GM19395 (cell line): ENCODE data around the gene FERMT1.
"Not testable (repeated sequence)": the region's sequence is repeated elsewhere in the genome, so short reads cannot be mapped to it uniquely, and the experiment has no call there.

Experiments used
- ATAC-seq: cut with Tn5 transposase; IDR thresholded peaks from one replicate; pipeline ENCODE4 v1.9.1; 2021; ENCODE audit warnings: mild to moderate bottlenecking, moderate library complexity; ENCODE audit not compliant: unreplicated experiment

FERMT1 gene

DNA sequence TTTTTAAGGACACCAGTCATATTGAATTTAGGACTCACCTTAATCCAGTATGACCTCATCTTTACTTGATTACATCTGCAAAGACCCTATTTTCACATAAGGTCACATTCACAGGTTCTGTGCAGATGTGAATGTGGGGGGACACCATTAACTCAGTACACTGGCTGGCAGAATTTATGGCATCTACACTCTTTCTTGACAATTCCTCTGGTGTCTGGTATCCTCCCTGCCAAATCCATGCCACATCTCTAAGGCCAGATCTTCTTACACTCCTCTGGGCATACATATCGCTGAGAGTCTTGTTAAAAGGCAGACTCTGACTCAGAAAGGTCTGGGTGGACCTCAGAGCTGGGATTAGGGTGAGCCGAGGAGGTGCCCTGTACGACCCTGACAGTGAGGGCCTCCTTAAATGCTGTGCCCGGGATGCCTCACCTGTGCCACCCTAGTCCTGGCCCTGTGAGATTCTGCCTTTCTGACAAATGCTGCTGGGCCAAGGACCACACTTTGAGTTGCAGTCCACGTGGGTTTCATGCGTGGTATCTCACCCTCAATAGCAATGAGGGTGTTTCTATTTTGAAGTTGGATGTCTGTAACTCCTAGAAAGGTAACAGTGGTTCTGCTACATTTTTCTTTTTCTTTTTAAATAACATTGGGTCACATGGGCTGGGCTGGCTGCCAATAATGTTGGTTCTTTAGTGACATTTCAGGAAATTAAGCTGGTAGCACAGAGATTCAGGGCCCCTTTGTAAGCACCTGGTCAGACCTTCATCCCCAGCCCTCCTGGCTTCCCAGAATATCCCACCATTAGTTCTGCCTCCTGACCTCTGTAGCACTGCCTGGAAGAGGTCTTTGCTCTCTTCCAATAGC lies 51.8 kb downstream of the FERMT1 start:
- no peak for ATAC-seq

DNA sequence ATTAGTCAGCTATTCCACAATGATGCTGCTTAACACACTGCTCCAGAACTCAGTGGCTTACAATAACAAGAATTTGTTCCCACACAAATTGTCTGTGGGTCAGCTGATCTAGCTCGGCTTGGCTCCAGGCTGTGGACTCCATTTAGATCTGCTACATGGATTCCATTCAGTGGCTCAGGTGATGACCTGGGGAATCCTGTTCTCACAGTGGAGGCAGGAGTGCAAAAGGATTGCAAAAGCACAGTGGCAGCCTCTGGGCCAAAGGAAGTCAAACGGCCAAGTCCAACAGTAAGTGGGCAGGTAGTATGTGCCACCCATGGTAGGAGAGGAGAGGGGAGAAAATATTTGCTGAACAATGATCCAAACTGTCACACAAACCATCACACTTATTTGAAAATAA lies 53.2 kb downstream of the FERMT1 start:
- no peak for ATAC-seq

GRCh38 chr20:6067763-6068318 lies 55.0 kb downstream of the FERMT1 start:
- ATAC-seq = no peak

GRCh38 chr20:6066582-6066981 lies 56.2 kb downstream of the FERMT1 start:
- ATAC-seq = no peak

GRCh38 chr20:6061544-6061943 lies 61.3 kb downstream of the FERMT1 start:
- no peak for ATAC-seq

GRCh38 chr20:6060213-6060612 lies 62.6 kb downstream of the FERMT1 start:
- ATAC-seq = no peak

GRCh38 chr20:6058684-6059295 lies 64.0 kb downstream of the FERMT1 start:
- no peak for ATAC-seq

GRCh38 chr20:6057691-6058090 lies 65.1 kb downstream of the FERMT1 start:
- ATAC-seq = no peak

DNA sequence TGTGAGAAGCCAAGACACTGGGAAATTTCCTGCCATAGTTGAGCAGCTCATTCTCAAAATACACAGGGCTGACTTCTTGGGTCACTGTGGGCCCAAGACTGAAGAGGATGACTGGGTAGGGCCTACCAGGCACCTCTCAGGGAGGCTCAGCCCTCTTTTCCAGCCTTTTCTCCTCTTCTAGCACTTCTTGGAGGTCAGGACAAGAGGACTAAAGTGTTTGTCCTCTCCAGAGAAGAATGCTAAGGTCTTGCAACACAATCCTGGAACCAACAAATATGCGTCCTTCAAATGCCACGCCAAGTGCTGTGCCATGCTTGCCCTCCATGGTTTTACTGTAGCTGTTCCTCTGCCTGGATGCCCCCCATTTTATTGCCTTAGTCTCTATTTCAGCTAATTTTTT lies 65.7 kb downstream of the FERMT1 start:
- no peak for ATAC-seq

- ATAC-seq = no peak
Observed at GRCh38 chr20:6055981-6056569, 66.8 kb downstream of the FERMT1 start.

DNA sequence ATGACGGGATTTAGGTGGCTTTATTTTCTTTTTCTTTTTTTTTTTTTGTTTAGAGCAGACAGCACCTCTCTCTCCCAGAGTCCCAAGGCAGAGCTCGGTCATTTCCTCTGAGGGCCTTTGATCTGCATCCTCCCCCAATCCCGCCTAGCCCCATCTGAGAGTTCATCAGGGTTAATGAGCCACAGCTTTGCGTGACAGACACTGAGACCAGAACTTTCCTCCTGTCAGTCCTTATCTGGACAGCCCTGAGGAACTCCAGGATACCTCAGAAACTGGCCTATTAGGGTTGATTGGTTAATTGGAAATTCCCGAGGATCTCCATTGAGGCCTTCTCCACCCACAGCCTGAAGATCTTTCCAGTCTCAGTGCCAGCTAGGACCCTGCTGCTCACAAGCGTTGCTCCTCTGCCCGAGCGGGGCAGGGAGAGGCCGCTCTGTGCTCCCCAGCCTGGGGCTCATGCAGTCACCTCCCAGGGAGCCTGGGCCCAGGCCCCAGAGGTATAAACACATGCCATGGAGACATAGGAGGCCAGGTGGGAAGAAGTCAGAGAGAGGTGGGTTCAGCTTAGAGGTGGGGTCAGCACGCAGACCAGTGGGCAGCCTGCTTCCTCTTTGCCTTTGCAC lies 67.6 kb downstream of the FERMT1 start:
- ATAC-seq = no peak

DNA sequence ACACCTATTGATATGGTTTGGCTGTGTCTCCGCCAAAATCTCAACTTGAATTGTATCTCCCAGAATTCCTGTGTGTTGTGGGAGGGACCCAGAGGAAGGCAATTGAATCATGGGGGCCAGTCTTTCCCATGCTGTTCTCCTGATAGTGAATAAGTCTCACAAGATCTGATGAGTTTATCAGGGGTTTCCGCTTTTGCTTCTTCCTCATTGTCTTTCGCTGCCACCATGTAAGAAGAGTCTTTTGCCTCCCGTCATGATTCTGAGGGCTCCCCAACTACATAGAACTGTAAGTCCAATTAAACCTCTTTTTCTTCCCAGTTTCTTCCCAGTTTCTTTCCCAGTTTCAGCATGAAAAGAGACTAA lies 68.2 kb downstream of the FERMT1 start:
- not testable (repeated sequence) for ATAC-seq

DNA sequence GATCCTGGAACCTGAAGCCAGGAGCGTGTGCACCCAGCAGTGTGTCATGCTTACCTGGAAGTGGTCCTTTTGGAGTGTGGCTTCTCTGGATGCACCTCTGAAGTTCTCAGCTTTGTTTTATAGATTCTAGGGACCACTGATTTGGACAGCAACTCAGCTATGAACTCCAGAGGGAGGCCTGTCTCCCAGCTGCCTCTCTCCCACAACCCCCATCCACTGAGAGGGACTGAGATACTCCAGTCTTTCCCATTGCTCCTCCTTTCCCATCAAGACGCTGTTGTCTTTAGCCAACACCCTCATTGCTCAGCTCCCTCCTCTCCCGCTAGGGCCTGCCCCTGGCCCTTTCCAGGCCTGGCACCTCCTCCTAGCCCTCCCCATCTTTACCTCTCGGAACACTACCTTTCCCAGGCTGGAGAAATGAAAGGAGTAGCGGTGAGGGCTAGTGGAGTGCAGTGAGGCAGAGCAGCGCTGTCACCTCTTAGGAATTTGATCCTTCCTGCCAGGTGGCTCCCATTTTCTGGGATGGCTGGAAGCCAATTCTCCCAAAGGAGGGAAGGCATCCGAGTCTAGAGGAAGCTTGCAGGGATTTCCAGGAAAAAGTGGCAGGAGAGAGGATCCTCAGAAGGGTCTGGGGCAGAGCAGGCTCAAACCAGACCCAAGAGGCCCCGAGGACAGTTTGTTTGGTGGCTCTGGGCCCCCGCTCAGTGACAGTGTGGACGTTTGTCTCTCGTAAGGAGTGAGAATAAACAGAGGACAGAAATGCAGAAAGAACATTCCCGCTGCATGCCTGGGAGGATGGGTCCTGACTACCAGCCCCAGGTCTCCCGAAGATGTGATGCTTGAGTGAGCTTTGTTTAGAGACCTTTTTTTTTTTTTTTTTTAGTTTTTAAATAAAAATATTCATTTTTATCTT lies 68.8 kb downstream of the FERMT1 start, which contains the start of gene LRRN4:
Gene LRRN4 (minus strand): TSS at position 285 of the 913 bp plus-strand sequence. CDS start 1,261 bp downstream, outside the sequence.
- no peak for ATAC-seq

- ATAC-seq = no peak
Observed at GRCh38 chr20:6053064-6053775, 69.6 kb downstream of the FERMT1 start.

GRCh38 chr20:6051505-6051904 lies 71.3 kb downstream of the FERMT1 start:
- ATAC-seq = no peak

- no peak for ATAC-seq
Observed at GRCh38 chr20:6048391-6048790, 74.4 kb downstream of the FERMT1 start.

DNA sequence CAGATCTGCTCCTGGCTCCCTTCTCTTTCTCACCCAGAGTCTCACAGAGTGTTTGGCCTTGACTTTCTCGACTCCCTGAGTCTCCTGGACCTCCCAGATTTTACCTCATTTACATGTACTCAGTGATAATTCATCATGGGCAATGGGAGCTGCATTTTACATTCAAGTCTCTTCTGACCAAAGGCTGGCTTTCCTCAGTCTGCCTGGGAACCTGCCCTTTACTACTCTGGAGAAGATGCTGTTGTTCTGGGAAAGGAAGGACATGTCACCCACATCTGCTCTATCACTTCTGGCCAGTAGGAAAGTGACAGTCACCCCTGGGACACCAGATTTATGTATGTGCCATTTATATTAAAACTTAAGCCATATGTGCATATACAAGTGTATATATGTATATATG lies 76.4 kb downstream of the FERMT1 start:
- no peak for ATAC-seq

GRCh38 chr20:6045566-6045965 lies 77.3 kb downstream of the FERMT1 start:
- ATAC-seq = no peak

- no peak for ATAC-seq
Observed at GRCh38 chr20:6044115-6044514, 78.7 kb downstream of the FERMT1 start.
